ENCODE measurements around the gene RGS6.

The RGS6 gene

DNA sequence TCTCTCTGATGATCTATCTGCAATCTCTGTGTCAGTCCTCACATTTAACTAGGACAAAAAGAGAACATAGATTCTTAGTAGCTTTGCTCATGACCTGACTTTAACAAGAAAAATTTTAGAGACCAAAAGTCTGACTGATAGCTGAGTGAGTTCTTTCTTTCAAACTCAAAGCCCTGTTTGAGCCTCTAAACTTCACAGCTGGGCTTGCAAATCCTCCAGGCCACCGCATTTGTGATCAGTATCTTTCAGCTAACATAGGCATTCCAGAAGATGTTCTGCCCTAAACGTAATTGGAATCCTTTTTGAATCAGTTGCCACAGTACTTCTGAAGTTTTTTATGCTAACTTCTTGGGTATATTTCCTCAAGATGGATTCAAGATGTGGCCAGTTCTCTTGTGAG, 502.6 kb downstream of the RGS6 start:
- H3K27ac ChIP-seq, result no peak overlapping the region
- no peak for TF ChIP-seq ZFX (IDR thresholded peaks at IDR 0.05)
- TF ChIP-seq, protein P1, sequence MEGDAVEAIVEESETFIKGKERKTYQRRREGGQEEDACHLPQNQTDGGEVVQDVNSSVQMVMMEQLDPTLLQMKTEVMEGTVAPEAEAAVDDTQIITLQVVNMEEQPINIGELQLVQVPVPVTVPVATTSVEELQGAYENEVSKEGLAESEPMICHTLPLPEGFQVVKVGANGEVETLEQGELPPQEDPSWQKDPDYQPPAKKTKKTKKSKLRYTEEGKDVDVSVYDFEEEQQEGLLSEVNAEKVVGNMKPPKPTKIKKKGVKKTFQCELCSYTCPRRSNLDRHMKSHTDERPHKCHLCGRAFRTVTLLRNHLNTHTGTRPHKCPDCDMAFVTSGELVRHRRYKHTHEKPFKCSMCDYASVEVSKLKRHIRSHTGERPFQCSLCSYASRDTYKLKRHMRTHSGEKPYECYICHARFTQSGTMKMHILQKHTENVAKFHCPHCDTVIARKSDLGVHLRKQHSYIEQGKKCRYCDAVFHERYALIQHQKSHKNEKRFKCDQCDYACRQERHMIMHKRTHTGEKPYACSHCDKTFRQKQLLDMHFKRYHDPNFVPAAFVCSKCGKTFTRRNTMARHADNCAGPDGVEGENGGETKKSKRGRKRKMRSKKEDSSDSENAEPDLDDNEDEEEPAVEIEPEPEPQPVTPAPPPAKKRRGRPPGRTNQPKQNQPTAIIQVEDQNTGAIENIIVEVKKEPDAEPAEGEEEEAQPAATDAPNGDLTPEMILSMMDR (conservative IDR thresholded peaks at IDR 0.05), result no peak

GRCh38 chr14:72439707-72440106, 507.5 kb downstream of the RGS6 start:
- TF ChIP-seq, protein P1 (conservative IDR thresholded peaks at IDR 0.05), result no peak
- no peak for TF ChIP-seq ZFX (IDR thresholded peaks at IDR 0.05)
- no peak overlapping the region for H3K27ac ChIP-seq

- no peak for TF ChIP-seq ZFX (IDR thresholded peaks at IDR 0.05)
- TF ChIP-seq, protein P1 (conservative IDR thresholded peaks at IDR 0.05), result no peak
- no peak overlapping the region for H3K27ac ChIP-seq
Observed at GRCh38 chr14:72443256-72443655, 511.0 kb downstream of the RGS6 start.

DNA sequence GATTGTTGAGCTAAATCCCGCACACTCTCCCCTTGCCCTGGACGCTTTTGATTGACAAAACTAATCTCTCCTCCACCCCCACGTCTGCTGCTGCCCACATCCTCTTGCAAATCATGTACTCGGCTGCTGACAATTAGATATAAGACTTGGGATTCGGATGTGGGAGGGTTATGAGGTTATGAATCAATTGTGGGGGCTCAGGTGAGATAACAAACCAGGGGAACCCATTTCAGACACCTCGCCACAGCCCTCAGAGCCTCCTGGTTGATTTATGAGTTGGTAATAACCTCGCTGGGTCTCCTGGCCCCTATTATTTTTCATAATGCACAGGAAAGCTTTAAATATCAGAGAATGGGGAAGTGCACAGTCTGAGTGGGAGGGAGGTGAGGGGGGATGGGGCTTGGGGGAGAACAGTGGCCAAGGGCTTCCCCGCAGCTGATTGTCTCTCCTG, 511.8 kb downstream of the RGS6 start:
- no peak overlapping the region for H3K27ac ChIP-seq
- TF ChIP-seq, protein P1 (conservative IDR thresholded peaks at IDR 0.05), result no peak
- no peak for TF ChIP-seq ZFX (IDR thresholded peaks at IDR 0.05)

- TF ChIP-seq, protein P1 (conservative IDR thresholded peaks at IDR 0.05), result no peak
- no peak for TF ChIP-seq ZFX (IDR thresholded peaks at IDR 0.05)
- no peak overlapping the region for H3K27ac ChIP-seq
Observed at GRCh38 chr14:72444701-72445100, 512.5 kb downstream of the RGS6 start.

DNA sequence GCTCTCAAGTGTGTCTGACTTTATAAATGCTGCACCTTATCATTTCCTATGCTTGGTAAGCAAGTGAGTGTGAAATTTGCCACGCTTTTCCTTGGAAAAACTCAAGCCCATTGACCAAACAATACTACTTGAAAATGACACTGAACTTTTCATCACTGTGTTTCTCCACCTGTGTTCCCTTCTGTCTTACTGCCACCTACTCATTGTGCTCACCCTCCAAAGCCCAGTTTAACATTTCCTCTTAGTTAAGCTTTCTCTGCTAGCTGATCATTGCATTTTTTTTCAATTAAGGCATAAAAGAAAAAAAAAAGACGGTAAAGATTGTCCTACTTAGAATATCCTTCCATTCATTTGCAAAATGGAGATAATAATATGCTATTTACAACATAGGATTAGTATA, 516.0 kb downstream of the RGS6 start:
- TF ChIP-seq, protein P1 (conservative IDR thresholded peaks at IDR 0.05), result no peak
- TF ChIP-seq ZFX (IDR thresholded peaks at IDR 0.05), result no peak
- H3K27ac ChIP-seq, result no peak overlapping the region

- no peak overlapping the region for H3K27ac ChIP-seq
- TF ChIP-seq, protein P1 (conservative IDR thresholded peaks at IDR 0.05), result no peak
- no peak for TF ChIP-seq ZFX (IDR thresholded peaks at IDR 0.05)
Observed at GRCh38 chr14:72450473-72451044, 518.3 kb downstream of the RGS6 start.
